GM12801 (cell line): ENCODE data around the gene KDM4B.

ENCODE experiments used
- CTCF ChIP-seq: IDR thresholded peaks from one replicate; pipeline ENCODE4 v1.5.1; 2011; ENCODE audit warnings: control low read depth; ENCODE audit not compliant: insufficient read length; ENCODE audit errors: extremely low read depth

Gene KDM4B

GRCh38 chr19:5134691-5135090 is 165.8 kb downstream of the KDM4B start:
- no peak for TF ChIP-seq CTCF

GRCh38 chr19:5136073-5136855 is 167.4 kb downstream of the KDM4B start:
- no peak for TF ChIP-seq CTCF

GRCh38 chr19:5137114-5137513 is 168.2 kb downstream of the KDM4B start:
- TF ChIP-seq CTCF: no peak

GRCh38 chr19:5137571-5138124 is 168.7 kb downstream of the KDM4B start:
- no peak for TF ChIP-seq CTCF

- TF ChIP-seq CTCF: no peak
Observed at GRCh38 chr19:5138606-5139582, 170.0 kb downstream of the KDM4B start.

GRCh38 chr19:5139583-5140325 is 170.8 kb downstream of the KDM4B start:
- no peak for TF ChIP-seq CTCF
